Measurements from ENCODE around the gene DYNC2H1.

Gene DYNC2H1

DNA sequence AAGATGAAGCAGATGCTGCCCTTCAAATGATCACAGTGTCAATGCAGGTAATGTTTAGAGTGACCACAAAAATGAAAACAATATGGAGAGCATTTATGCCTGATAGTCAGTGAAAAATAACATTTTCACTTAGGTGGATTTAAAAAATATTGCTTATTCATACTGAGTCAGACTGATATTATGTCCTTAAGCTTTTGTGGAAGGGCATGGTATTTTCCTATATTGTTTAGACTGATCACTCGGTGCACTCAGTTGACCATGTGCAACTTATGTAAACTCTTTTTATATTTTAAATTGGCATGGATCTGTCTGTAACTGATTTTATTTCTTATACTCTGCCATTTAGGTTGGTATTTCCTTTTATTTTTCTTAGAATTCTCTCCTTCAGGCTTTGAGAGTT, 106.6 kb downstream of the DYNC2H1 start:
- TF ChIP-seq, protein P1, sequence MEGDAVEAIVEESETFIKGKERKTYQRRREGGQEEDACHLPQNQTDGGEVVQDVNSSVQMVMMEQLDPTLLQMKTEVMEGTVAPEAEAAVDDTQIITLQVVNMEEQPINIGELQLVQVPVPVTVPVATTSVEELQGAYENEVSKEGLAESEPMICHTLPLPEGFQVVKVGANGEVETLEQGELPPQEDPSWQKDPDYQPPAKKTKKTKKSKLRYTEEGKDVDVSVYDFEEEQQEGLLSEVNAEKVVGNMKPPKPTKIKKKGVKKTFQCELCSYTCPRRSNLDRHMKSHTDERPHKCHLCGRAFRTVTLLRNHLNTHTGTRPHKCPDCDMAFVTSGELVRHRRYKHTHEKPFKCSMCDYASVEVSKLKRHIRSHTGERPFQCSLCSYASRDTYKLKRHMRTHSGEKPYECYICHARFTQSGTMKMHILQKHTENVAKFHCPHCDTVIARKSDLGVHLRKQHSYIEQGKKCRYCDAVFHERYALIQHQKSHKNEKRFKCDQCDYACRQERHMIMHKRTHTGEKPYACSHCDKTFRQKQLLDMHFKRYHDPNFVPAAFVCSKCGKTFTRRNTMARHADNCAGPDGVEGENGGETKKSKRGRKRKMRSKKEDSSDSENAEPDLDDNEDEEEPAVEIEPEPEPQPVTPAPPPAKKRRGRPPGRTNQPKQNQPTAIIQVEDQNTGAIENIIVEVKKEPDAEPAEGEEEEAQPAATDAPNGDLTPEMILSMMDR (IDR thresholded peaks at IDR 0.05) = no peak

DNA sequence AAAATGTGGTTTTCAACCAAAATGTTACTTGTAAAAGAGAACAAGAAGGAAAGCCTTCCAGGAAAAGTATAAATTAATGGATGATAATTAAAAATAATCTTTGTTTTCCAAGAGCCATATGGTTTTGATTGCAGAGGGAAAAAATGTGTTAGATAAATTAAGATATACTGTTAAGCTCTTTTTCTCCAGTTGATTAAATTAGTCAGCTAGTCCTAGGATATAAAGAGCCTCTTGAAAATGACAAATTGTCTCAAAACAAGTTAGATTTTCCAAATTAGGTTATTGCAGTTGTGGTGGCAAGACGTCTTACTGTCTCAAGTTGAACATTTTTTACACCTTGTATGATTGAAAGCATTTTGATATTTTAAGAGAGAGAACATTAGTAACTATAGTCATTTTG, 110.9 kb downstream of the DYNC2H1 start:
- H3K9me3 ChIP-seq = no peaks in the 10 kb centered on the region
- H3K4me1 ChIP-seq (ENCODE audit: control insufficient read depth in 1 of 2, insufficient read depth in 1 of 2, low read depth in 1 of 2, low read length in 1 of 2) = no peaks in the 10 kb centered on the region
- TF ChIP-seq, protein P1 (IDR thresholded peaks at IDR 0.05) = no peak

More for the DNA sequence above, 106.6 kb downstream of the DYNC2H1 start:
- Histone ChIP-seq H3K4me3 (ENCODE audit: low read depth in 1 of 2, low read length in 1 of 2) (no peak overlapping the region), H3K4me1 (ENCODE audit: control insufficient read depth in 1 of 2, insufficient read depth in 1 of 2, low read depth in 1 of 2, low read length in 1 of 2) (no peaks in the 10 kb centered on the region), H3K36me3 (no peaks in the 10 kb centered on the region), H3K27me3 (no peaks in the 10 kb centered on the region), H3K27ac (no peak overlapping the region), H3K9me3 (no peaks in the 10 kb centered on the region)

DNA sequence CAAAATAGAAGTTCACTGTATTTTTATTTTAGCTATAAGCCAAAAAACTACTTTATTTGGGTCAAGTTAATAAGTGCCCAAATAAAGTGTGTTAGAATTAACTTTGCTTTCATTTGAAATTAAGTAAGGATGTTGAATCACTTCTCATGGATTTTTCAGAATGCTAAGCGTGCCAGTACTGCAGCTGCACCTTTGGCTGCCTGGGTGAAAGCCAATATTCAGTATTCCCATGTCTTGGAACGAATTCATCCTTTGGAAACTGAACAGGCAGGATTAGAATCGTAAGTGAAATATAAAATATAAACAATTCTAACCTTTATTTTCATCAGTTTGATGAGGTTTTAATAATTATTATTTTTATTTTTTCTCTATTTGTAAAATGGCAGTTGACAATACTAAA, 113.6 kb downstream of the DYNC2H1 start:
- H3K27me3 ChIP-seq = no peaks in the 10 kb centered on the region
- TF ChIP-seq, protein P1 (IDR thresholded peaks at IDR 0.05) = no peak

More for the DNA sequence above, 110.9 kb downstream of the DYNC2H1 start:
- Histone ChIP-seq H3K36me3 (no peaks in the 10 kb centered on the region), H3K27ac (no peak overlapping the region), H3K27me3 (no peaks in the 10 kb centered on the region), H3K4me3 (ENCODE audit: low read depth in 1 of 2, low read length in 1 of 2) (no peak overlapping the region)

DNA sequence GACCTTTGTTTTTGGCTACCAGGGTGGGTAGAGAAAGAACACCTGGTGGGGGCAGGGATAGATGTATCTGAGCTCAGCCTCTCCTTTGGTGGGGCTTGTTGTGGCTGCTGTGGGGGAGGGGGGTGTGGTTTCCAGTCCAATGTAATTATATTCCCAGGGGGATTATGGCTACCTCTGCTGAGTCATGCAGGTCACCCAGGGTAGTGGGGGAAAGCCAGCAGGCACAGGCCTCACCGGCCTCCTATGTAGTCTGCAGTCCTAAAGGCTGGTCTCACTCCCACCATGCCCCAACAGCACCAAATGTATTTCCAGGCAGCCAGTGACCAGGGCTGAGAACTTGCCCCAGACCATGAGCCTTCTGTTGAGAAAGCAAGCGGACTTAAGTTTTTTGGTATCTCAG, 119.6 kb downstream of the DYNC2H1 start:
- Histone ChIP-seq H3K4me1 (ENCODE audit: control insufficient read depth in 1 of 2, insufficient read depth in 1 of 2, low read depth in 1 of 2, low read length in 1 of 2) (no peaks in the 10 kb centered on the region), H3K36me3 (no peaks in the 10 kb centered on the region), H3K27me3 (no peaks in the 10 kb centered on the region), H3K27ac (no peak overlapping the region), H3K9me3 (no peaks in the 10 kb centered on the region), H3K4me3 (ENCODE audit: low read depth in 1 of 2, low read length in 1 of 2) (no peak overlapping the region)
- TF ChIP-seq, protein P1 (IDR thresholded peaks at IDR 0.05) = no peak

More for the DNA sequence above, 113.6 kb downstream of the DYNC2H1 start:
- H3K27ac ChIP-seq = no peak overlapping the region
- H3K36me3 ChIP-seq = no peaks in the 10 kb centered on the region
- H3K4me3 ChIP-seq (ENCODE audit: low read depth in 1 of 2, low read length in 1 of 2) = no peak overlapping the region
- no peaks in the 10 kb centered on the region for H3K9me3 ChIP-seq
- H3K4me1 ChIP-seq (ENCODE audit: control insufficient read depth in 1 of 2, insufficient read depth in 1 of 2, low read depth in 1 of 2, low read length in 1 of 2) = no peaks in the 10 kb centered on the region

DNA sequence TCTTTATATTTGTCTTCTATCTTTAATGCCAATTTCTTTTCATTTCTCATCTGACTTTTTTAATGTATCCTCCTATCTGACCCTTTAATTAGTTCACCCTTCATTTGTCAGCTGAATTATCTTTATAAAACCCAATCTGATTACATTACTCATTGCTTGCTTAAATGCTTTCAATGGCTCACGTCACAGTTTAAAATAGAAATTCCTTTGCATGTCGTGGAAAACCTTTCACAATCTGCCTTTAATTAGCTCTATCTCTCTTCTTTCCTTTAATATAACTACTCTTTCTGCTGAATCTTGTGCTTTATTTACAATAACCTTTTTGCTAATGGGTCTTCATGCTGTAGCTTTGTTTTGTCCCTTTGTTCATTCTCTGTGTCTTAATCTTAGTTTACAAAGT, 125.7 kb downstream of the DYNC2H1 start:
- H3K4me1 ChIP-seq (ENCODE audit: control insufficient read depth in 1 of 2, insufficient read depth in 1 of 2, low read depth in 1 of 2, low read length in 1 of 2) = no peaks in the 10 kb centered on the region
- no peaks in the 10 kb centered on the region for H3K9me3 ChIP-seq
- no peak overlapping the region for H3K4me3 ChIP-seq (ENCODE audit: low read depth in 1 of 2, low read length in 1 of 2)
- H3K27me3 ChIP-seq = no peaks in the 10 kb centered on the region
- H3K27ac ChIP-seq = no peak overlapping the region
- TF ChIP-seq, protein P1 (IDR thresholded peaks at IDR 0.05) = no peak
- no peaks in the 10 kb centered on the region for H3K36me3 ChIP-seq

DNA sequence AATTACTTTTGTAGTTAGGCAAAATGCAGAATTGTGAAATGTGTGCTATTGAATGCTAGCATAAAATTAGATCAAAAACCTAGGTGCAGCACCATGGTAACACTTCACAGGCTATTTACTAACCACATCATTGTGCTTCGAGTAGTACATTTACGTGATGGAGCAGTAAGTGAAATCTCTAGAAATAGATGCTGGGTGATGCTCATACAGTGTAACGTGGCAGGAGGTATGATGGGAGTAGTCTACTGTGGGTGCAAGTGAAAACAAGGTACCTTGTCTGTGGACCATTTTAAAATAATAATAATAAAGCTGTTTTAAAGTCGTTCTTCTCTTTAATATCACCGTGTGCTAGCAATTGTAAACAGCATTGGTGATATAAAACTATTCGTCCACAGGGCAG, 132.3 kb downstream of the DYNC2H1 start:
- no peaks in the 10 kb centered on the region for H3K4me1 ChIP-seq (ENCODE audit: control insufficient read depth in 1 of 2, insufficient read depth in 1 of 2, low read depth in 1 of 2, low read length in 1 of 2)
- H3K27me3 ChIP-seq = no peaks in the 10 kb centered on the region
- no peaks in the 10 kb centered on the region for H3K9me3 ChIP-seq
- H3K36me3 ChIP-seq = no peaks in the 10 kb centered on the region
- no peak overlapping the region for H3K4me3 ChIP-seq (ENCODE audit: low read depth in 1 of 2, low read length in 1 of 2)
- no peak overlapping the region for H3K27ac ChIP-seq
- TF ChIP-seq, protein P1 (IDR thresholded peaks at IDR 0.05) = no peak

All from neutrophil (primary cell).